GM18526 (cell line): Measurements from ENCODE around the gene STUM.

Experiments used
- POLR2A ChIP-seq: IDR thresholded peaks from 3 replicates; pipeline ENCODE4 v1.6.1; 2011; ENCODE audit not compliant: insufficient read length; ENCODE audit errors: extremely low read depth

STUM gene

DNA sequence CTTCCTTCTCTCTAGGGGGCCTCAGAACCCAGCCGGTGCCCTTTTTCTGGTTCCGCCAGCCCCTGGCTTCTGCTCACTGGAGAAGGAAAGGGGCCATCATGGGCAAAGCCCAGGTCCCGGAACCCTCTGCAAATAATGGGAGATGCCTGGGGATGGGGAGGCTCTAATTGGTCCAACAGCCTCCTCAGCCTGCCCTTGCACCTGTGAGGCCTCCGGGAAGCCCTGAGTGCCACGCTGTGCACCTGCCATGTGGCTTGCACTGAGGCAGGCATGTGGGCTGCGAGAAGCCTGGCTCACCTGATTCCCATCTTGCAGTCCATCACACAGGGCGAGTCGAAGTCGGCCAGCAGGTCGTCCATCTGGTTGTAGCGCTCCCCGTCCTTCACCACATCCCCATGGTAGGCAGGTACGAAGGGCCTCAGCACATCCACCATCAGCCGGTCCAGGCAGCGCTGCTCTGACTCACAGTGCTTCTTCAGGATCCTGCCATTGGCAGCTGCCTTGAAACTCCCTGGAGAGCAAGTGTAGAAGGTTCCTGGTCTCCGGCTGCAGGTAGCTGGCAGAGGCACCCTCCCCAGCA is 98.4 kb downstream of the STUM start:
- TF ChIP-seq POLR2A: no peak

DNA sequence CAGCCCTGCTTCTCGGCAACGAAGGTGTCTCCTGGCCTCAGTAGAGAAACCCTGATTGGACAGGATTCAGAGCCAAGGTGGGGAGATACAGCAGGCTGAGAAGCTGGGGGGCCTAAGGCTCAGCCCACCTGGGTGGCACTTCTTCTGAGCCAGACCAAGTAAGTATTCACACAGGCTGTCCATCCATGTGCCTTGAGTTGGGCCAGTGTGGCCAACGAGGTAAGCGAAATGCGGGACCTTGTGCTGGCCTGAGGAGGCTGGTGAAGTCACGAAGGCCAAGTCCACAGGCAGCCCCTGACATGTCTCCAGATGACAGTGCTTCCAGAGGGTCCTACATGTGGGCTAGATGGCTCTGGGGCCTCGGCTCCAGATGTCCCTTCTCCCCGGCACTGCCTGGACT is 99.2 kb downstream of the STUM start:
- TF ChIP-seq POLR2A: no peak

DNA sequence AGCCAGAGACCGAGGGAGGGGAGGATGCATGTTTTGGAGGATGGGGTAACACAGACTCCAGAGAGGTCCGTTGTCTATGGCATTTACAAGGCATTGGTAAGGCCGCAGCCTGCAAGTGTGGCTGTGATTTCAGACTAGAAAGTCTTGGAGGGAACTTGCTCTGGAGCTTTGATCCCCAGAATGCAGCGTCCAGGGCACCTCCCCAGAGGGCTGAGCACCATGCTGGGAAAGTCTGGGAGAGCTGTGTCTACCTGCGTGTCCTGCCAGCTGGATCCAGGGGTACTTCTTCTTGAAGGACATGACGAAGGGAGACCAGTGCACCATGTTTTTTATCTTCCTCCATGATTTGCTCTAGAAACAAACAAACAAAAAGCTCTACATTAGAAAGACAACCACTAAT is 99.9 kb downstream of the STUM start:
- no peak for TF ChIP-seq POLR2A

DNA sequence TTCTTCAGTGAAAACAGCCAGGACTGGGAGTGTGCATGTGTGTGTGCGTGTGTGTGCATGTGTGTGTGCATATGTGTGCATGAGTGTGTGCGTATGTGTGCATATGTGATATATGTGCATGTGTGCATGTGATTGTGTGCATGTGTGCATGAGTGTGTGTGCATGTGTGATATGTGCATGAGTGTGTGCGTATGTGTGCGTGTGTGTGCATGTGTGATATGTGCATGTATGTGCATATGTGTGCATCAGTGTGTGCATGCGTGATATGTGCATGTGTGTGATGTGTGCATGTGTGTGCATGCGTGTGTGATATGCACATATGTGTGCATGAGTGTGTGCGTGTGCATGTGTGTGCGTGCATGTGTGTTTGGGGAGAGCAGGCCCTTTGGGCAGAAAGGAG is 100.7 kb downstream of the STUM start:
- TF ChIP-seq POLR2A: no peak

DNA sequence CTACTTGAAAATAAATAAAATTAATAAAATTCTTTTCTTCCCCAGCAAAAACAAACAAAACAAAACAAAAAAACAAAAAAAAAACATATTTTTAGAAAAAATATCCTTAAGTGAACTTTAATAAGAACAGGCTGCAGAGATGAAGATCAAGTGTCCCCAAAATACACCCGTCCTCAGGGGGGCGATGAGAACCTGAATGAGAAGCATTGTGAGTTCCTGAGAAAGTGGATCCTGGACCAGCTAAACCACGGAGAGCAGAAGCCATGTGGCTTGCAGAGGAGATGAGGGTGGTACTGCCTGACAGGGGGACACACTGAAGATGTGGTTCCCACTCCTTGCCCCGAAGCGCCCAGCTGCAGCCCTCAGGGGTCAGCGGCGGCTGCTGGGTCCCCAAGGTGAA is 101.2 kb downstream of the STUM start:
- TF ChIP-seq POLR2A: no peak

DNA sequence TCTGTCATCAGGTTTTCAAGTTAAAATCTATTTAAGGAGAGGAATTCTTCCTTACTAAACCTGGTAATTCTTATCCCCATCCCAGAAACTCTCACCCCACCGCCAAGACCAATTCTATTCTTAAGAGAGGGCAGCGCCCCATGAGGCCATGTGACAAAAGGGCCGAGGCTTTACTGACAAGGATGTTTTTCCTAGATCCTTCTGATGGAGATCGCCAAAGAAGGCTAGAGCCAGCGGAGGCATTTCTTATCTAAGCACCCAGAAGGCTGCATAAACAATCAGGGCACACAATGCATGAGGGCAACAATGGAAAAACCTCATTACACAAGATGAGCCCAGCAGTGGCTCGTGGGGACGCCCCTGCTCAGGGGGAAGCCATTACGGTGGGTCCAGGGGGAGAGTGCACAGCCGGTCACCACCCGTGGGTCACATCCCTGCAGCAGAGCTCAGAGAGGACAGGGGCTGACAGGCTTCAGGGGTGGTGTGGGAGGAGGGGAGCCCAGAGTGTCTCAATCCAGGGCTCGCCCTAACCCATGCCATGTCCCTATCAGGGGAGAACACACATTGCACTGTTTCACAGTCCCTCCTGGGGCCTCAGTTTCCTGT is 101.8 kb downstream of the STUM start:
- TF ChIP-seq POLR2A: no peak

DNA sequence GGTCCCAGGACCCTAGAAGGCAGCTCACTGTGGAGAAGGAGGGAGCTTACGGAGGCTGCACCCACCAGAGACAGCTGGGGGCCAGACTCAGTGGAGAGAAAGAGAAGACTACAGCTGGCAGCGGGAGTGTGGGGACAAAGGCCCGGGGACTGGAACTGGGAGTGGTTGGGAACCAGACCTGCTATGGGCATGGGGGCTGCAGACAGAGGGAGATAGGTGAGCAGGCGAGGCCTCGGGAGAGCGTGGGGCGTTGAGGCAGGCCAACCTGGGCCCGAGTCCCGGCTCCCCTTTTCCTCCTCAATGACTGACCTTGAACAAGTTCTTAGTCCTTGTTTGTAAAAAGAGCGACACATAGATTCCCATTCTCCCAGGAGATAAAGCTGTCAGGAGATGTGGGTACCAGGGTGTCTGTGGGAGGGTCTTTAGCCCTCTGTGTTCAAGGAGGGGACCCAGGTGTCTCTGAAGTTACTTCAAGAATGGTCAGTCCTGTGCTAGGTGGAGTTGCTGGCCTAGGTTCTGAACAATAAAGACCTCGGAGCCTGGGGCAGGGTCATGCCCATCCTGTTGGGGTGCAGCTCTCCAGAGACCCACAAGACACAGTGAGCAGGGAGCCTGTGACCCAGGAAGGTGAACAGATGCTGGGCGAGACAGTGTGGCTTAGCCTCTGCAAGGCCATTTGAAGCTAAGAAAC is 102.6 kb downstream of the STUM start:
- no peak for TF ChIP-seq POLR2A

DNA sequence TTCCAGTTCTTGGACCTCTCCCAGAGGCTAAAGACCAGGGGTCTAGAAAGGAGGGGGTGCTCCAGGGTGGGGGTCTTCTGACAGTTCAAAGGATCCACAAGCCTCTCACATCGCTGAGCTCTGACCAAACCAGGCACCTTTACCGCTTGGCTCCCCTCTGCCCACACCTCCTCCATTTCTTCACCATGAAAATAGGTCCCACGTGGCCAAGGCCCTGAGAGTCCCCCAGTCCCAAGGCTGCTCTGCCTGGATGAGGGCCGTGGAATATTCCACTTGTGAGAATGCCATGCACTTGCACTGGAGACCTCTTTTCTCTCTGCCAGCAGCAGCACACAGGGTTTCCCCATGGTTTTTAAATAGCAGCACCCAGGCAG is 103.2 kb downstream of the STUM start:
- TF ChIP-seq POLR2A: no peak

DNA sequence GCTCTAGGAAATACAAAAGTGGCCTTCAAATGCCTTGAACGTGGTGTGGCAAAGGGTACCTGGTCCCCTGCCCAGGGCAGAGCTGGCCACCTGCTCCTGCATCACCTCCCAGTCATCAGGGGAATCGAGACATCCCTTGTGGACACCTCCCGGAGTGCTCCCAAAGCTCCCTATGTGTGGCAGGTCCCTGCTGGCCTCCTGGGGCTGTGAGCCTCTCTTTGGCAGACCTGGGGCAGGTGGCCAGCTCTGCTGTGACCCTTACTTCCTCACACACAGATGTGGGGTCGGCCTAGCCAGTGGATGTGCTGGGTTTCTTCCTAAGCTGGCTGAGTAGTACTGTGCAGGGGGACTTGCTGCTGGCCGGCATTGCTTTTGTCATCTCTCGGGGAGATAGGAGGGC is 104.0 kb downstream of the STUM start:
- TF ChIP-seq POLR2A: no peak

DNA sequence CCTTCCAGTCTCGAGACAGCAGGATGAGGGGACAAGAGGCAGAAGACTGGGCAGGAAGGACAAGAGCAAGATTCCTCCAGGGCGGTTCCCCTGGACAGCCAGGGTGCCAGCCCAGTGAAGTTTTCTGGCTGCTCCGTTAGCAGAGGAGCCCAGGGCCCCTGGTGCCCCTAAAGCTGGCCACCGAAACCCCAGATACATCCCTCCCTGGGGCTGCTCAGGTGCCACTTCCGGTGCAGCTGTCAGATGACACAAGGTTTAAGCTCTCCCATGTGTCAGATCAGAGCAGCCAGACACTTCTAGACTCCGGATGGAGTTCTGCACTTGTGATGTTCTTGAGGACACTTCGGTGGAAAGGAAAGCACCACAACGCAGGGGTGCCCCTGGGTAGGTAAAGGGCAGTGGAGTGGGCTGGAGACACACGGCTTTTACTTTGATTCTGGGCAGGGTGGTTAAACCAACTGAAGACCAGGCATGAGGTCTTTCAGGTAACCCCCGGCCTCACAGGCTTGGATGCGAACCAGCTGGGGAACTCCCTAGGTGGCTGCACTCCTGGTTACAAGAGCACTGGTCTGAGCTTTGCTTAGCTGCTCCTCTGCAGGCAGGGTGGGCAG is 104.9 kb downstream of the STUM start:
- TF ChIP-seq POLR2A: no peak

DNA sequence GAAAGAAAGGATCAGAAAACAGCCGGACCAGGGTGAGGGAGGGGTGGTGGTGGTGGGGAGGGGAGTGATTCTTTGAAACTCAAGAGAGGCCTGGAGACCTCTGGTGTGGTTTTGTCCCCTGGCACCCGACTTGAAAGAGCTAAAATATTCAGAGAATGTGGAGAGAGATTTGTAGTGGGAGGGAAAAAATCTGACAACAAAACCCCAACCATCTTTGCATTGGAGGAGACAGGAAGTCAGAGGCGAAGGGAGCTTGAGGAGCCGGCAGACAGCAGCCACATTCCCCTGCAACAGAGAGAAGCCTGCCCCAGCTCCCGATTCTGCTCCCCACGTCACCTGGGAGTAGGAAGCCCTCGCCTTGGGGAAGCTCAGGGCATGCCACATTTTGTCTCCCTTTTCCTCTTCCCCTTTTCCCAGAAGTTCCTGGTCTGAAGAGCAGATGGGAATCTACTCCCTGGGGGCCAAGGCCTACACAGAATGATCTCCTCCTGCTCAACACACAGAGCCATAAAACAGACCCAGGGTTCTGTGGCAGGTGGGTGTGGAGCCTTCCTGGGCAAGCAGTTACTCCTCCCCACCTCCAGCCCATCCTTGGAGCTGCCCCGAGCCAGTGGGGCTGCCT is 105.6 kb downstream of the STUM start:
- TF ChIP-seq POLR2A: no peak

DNA sequence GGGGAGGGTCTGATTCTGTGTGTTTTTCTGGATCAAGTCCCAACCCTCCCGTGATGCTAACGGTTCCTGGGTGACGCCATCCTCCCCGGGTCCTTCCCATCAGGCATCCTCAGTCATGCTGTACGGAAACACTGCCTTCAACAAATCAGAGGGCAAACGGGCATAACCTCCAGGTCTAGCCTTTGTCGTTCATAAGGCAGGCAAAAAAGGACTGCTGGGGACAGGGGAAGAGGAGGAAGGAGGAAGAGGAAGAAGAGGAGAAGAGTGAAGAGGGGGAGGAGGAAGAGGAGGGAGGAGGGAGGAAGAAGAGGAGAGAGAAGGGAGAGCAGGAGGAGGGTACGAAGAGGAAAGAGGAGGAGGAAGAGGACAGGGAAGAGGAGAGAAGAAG is 106.1 kb downstream of the STUM start:
- no peak for TF ChIP-seq POLR2A

DNA sequence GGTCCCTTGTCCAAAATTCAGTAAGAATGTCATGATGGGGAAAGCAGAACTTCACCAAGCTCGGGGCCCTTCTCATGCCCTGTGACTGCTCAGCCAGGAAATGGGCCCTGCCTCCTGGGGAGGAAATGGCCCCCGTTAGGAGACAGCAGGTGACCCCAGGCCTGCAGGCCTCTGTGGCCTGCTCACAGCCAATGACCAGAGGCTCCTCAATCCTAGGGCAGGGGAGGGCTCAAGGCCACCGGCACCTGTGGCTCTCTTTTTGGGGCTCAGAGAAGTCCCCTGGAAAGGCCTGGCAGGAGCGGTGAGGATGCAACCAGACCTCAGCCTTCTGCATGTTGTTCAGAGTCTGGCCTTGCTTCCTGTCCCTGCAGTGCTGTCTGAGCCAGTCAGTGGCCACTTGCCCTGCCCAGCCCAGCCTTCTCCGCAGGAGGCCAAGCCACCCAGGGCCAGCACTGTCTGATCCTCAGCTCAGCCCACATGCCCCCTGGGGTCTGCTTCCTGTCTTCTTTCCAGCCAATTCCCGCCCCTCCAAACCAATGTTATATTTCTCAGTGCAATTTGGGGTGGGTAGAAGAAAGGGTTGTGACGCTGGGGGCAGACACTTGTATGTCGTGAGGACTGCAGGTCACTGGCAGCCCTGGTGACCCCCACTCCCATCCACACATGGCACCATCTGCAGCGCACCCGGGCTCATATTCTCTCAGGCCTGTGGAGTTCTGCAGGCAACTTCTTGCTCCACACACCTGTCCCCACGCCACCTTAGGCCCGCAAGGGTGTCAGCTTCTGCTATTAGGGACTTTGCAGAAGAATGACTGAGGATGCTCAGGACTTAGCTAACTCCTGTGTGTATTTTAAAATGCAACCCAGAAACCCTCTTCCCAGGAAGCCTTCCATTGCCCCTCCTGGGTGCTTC is 106.9 kb downstream of the STUM start:
- no peak for TF ChIP-seq POLR2A

DNA sequence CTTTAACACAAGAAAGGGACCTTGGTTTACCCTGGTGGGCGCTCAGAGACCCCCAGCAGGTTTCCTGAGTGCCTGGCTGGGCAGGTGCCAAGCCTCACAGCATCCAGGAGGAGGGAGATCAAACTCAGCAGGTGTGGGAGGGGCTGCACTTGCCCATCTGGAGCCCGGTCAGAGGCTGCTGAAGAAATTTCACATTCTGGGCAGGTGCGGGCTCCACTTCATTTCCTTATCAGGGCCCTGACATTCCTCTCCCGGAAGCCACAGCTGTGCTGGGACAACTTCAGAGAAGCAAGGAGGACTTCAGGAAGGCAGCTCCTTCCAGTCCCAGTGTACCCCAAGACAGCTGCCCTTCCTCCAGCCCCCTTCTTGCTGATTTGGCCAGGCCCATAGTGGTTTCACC is 107.6 kb downstream of the STUM start:
- no peak for TF ChIP-seq POLR2A

DNA sequence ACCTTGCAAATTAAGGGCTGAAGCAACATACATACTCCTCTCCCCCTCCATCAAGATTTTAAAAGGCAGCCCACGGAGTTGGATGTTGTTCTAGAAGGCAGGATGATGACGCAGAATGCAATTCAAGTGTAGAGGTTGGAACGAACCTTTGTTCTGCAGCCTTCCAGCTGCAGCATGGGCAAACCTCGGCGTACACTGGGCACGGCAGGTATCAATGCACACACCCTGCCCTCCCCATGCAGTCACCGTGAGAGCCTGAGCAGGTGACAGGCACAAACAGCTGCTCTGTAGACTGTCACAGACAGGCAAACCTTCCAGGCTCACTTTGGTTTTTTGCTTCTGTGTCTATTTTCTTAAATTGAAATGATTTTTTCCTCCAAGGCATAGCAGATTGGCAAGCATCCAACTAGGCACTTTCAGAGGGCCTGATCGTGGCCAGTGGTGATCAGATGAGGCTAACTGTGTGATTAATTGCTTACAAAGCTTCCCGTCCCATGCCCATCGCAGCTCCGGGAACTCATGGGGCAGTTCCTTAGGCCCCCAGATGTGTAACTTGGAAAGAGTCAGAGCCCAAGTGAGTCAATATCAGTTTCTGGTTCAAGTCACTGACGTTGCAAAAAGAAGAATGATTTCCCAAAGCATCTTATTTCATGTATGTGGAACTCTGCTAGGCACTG is 108.2 kb downstream of the STUM start:
- TF ChIP-seq POLR2A: no peak
